ENCODE results near the gene EHD1. TPM values are rescaled to one million over a fixed set of nuclear protein-coding genes. Genes with fewer than 3 reads are reported as not detected.
A peak's percentile ranks its signal among the peaks of the same experiment; 100 is the strongest.

The EHD1 gene
- total RNA-seq, 4 donors from 2014 or later = 47.8 to 85.4 (median 76.8) TPM

DNA sequence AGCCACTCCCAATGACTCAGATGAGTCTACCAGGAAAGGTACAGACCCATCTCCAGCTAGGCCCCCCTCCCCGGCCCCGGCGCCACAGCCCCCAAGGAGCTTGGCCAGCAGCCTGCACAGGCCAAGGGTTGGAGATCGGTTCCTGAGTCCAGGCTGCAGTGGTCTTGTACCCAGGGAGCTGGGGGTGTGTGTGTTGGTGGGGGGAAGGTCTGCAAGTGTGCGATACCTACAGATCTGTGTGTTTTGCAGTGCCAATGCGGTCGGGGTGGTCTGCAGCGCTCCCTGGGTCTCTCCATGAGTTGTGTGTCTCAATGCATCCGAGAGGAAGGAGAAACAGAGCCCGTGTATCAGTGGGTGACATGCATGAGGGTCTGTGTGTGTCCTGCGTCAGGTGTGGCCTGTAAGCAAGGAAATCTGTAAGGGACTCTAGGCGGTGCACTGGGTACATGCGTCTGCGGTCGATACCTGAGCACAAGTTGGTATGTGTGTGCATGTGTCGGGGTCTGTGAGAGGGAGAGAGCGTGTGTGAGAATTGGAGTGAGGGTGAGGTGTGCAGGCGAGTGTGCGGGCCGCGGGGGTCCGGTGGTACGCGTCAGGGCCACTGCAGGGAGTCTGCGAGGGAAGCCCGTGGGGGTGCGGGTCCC is 34.6 kb downstream of the EHD1 start:
- peak; percentile 80 to 84 for DNase-seq (ENCODE audit: low spot score in 2 of 2)
- Histone ChIP-seq H3K4me1 (peaks cover 38% of the 10 kb centered on the region), H3K27ac (peak overlapping the region; percentile 93), H3K36me3 (peaks cover 16% of the 10 kb centered on the region), H3K9me3 (no peaks in the 10 kb centered on the region), H3K4me3 (peak overlapping the region; percentile 62), H3K27me3 (no peaks in the 10 kb centered on the region)
- WGBS = 40% methylated on average over 24 of the region's 27 CpGs
- no peak for TF ChIP-seq POLR2AphosphoS5 (IDR thresholded peaks at IDR 0.05)
- no peak for TF ChIP-seq POLR2A (IDR thresholded peaks at IDR 0.05)
- no peak for TF ChIP-seq EP300 (IDR thresholded peaks at IDR 0.05)
- no peak for TF ChIP-seq CTCF (IDR thresholded peaks at IDR 0.05)

DNA sequence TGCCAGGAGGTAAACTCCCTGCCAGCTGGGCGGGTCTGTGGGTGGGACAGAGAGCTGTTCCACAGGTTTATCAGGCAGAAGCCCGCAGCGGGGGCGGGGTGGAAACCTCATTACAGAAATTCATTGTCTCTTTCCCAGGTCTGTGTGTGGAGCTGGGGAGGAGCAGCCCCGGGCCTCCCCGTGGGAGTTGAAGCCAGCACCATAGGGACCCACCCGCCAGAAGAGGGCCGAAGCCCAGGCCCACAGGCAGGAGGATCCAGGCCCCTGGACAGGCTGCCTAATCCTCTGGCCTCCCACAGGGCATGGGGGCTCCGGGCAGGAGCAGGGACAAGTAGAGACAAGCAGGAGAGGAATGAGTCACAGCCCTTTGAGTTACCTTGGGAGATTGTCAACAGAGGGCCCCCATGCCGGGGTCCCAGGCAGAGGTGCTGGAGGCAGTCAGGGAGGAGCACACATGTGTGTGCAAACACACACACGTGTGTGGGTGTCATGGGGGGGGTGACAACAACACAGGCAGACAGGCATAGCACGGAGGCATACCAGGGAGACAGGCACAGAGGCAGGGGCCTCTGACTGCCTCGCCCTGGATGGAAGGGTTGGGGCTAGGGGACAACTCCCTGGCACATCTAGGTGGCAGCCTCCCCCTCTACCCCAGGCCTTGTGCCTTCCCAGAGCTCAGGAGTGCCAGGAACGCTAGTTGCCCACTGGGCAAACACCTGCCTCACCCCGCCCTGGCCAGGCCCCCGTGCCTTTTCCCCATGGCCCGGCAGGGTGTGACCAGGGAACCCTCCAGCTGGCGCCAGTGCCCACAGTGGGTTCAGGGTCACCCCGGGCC is 35.4 kb downstream of the EHD1 start:
- Histone ChIP-seq H3K4me3 (peak overlapping the region; percentile 62), H3K27ac (peak overlapping the region; percentile 93), H3K9me3 (no peaks in the 10 kb centered on the region), H3K4me1 (peaks cover 31% of the 10 kb centered on the region), H3K36me3 (peaks cover 24% of the 10 kb centered on the region), H3K27me3 (no peaks in the 10 kb centered on the region)
- TF ChIP-seq CTCF (IDR thresholded peaks at IDR 0.05) (no peak), POLR2A (IDR thresholded peaks at IDR 0.05) (no peak), POLR2AphosphoS5 (IDR thresholded peaks at IDR 0.05) (peak in 1 of 3 donors; percentile 14), EP300 (IDR thresholded peaks at IDR 0.05) (no peak)
- 46% methylated on average over 4 of the region's 19 CpGs for WGBS
- peak in 1 of 2 donors; percentile 85 for DNase-seq (ENCODE audit: low spot score in 2 of 2)

GRCh38 chr11:64842366-64842759 is 36.1 kb downstream of the EHD1 start:
- Histone ChIP-seq H3K36me3 (peaks cover 29% of the 10 kb centered on the region), H3K9me3 (no peaks in the 10 kb centered on the region), H3K27me3 (no peaks in the 10 kb centered on the region), H3K27ac (peak overlapping the region; percentile 93), H3K4me3 (peak overlapping the region; percentile 62), H3K4me1 (peaks cover 24% of the 10 kb centered on the region)
- TF ChIP-seq CTCF (IDR thresholded peaks at IDR 0.05) (no peak), EP300 (IDR thresholded peaks at IDR 0.05) (no peak), POLR2A (IDR thresholded peaks at IDR 0.05) (no peak), POLR2AphosphoS5 (IDR thresholded peaks at IDR 0.05) (no peak)
- peak in 1 of 2 donors; percentile 65 for DNase-seq (ENCODE audit: low spot score in 2 of 2)
- WGBS = no CpG with 5 or more reads among the region's 6 CpGs

DNA sequence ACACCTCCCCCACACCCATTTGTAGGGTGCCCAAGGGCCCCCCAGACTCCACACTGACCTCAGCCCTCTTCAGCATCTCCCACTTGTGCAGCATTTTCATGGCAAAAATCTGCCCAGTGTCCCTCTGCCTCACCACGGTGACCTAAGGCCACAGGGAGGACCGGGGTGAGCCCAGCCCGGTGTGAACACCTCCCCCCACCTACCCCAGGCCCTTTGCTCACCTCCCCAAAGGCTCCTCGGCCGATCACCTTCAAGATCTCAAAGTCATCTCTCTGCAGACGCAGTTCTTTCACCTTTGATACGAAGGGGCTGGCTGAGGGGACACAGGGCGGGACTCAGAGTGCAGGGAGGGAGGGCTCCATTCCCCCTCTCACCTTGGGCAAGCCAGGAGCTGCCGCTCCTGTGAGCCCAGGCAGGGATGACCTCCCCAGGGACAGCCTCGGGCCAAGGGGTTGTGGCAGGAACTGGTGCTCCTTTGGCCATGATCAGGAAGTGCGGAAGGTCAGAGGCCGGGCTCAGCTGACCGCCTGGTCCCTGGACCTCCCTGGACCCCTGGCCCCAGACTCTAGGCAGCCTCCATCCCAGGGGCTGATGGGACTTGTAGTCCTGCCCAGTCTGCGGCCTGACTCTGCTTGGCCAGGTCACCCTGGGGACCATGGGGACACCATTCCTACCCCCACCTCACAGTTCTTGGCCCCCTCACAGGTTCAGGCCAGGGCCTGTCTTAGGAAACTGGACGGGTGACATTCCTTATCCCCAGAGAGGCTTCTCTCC is 36.6 kb downstream of the EHD1 start:
- 59% methylated on average over 11 of the region's 15 CpGs for WGBS
- H3K4me1 ChIP-seq = peaks cover 26% of the 10 kb centered on the region
- H3K27me3 ChIP-seq = no peaks in the 10 kb centered on the region
- H3K9me3 ChIP-seq = no peaks in the 10 kb centered on the region
- peak overlapping the region; percentile 62 for H3K4me3 ChIP-seq
- peak overlapping the region; percentile 93 for H3K27ac ChIP-seq
- no peak for TF ChIP-seq POLR2A (IDR thresholded peaks at IDR 0.05)
- DNase-seq (ENCODE audit: low spot score in 2 of 2) = no peak
- H3K36me3 ChIP-seq = peaks cover 29% of the 10 kb centered on the region

DNA sequence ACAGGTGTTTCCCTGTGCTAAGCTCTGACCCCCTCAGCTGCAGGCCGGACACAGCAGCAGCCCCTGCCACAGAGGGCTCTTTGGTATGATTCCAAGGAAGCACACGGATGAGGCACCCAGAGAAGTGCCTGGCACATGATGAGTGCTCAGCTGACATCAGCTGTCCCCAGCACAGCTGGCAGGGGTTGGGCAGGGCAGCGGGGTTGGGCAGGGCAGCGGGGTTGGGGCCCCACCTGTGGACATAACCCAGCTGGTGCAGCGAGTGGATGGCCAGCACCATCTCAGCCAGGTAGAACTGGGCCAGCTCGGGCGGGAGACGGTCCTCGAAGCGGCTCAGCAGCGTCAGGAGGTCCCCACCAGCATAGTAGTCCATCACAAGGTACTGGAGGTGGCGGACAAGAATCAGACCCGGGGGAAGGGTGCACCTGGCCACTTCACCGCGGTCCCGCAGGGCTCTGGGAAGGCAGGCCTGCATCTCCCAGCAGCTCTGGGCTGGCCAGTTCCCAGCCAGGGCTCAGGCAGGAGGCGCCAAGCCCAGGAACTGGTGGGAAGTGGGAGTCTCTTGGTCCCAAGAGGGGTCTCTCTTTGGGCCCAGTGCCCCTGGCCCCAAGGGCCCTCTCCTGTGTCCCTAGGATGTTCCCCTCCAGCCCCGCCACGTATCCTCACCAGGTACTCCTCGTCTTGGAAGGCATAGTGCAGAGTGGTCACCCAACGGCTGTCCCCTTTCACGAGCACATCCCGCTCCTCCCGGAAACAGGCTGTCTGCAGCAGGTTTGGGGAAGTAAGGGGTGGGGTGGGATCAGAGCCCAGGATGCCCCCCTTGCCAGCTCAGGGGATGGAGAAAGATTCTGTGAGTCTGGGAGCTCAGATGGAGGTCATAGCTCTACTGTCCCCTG is 38.3 kb downstream of the EHD1 start:
- 76% methylated on average over 15 of the region's 24 CpGs for WGBS
- DNase-seq (ENCODE audit: low spot score in 2 of 2) = peak; percentile 58 to 77
- TF ChIP-seq POLR2A (IDR thresholded peaks at IDR 0.05) = no peak
- no peak for TF ChIP-seq CTCF (IDR thresholded peaks at IDR 0.05)
- no peak for TF ChIP-seq POLR2AphosphoS5 (IDR thresholded peaks at IDR 0.05)
- TF ChIP-seq EP300 (IDR thresholded peaks at IDR 0.05) = no peak
- Histone ChIP-seq H3K36me3 (peaks cover 29% of the 10 kb centered on the region), H3K27ac (no peak overlapping the region), H3K4me1 (peaks cover 40% of the 10 kb centered on the region), H3K27me3 (no peaks in the 10 kb centered on the region), H3K9me3 (no peaks in the 10 kb centered on the region), H3K4me3 (no peak overlapping the region)
